ENCODE measurements around the gene RALGAPA2. TPM values are rescaled to one million over a fixed set of nuclear protein-coding genes. Genes with fewer than 3 reads are reported as not detected.

RALGAPA2 gene
- total RNA-seq, result 19.7 TPM

DNA sequence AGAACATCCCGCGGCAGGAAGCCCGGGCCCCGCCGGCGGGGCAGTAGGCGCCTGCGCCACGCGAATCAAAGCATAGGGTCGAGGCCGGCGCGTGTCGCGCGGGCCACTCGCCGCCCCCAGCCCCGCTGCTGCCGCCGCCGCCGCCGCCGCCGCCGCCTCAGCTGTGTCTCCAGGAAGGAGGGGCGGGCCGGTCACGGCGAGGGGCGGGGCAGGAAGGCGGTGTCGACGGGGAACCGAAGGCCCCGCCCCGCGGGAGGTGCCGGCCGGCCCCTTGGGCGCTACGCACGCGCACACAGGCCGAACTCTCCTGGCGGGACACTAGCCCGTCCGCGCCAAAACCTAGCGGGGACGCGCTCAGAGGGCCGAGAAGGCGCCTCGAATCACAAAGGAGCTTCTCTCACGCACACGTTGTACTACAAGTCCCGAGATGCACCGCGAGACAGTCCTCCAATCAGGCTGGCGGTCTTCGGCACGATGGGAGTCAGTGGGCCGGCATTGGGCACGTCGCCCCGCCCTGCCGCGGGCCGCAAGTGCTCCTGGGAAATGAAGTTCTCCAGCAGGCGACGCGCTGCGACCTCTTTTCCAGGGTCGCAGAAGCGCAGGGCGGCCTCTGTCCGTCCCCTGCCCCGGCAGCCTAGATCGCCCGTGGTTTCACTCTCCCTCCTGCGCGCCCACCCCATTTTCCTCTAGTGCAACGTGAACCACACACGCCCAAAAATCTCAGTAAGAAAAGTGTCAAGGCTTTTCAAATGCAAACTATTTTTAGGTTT lies at the start of gene RALGAPA2:
RALGAPA2 (minus strand) TSS at position 171 of the 770 bp plus-strand sequence; CDS start at position 7, 164 bp downstream.
- DNase-seq (ENCODE audit: low read depth in 2 of 3, low spot score in 2 of 3), result peak; percentile 82 to 99 (median 97)

DNA sequence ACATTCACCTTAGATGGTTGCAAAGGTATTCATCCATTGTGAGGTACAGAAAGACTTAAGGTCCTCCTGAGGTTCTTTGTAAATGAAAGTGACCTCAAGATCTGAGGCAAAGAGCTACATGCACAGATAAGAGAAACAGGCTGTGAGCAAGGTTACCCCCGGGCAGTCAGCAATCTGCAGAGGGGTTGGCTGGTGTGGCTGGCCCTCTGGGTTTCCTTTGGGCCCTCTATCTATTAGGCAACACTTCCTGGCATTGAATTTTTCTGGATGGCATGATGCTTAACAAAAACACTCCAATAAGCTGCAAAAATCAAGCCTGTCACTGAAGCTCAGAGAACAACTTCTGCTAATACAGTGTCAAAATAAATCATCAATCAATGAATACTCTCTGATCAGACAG lies 48.9 kb upstream of the RALGAPA2 start:
- peak in 1 of 3 donors; percentile 61 for DNase-seq (ENCODE audit: low read depth in 2 of 3, low spot score in 2 of 3)

DNA sequence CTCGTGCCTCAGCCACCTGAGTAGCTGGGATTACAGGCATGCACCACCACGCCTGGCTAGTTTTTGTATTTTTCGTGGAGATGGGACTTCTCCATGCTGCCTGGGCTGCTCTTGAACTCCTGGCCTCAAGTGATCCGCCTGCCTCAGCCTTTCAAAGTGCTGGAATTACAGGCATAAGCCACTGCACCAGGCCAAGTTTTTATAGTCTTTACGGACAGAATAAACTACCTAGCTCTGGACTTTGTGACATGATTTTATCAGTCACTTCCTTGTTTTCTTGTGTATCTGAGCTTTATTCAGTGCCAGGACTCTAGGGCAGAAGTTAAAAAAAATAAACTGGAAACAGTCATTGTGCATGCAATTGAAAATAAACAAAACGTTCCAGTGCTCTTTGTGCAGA lies 46.7 kb upstream of the RALGAPA2 start:
- DNase-seq (ENCODE audit: low read depth in 2 of 3, low spot score in 2 of 3), result peak in 1 of 3 donors; percentile 27

DNA sequence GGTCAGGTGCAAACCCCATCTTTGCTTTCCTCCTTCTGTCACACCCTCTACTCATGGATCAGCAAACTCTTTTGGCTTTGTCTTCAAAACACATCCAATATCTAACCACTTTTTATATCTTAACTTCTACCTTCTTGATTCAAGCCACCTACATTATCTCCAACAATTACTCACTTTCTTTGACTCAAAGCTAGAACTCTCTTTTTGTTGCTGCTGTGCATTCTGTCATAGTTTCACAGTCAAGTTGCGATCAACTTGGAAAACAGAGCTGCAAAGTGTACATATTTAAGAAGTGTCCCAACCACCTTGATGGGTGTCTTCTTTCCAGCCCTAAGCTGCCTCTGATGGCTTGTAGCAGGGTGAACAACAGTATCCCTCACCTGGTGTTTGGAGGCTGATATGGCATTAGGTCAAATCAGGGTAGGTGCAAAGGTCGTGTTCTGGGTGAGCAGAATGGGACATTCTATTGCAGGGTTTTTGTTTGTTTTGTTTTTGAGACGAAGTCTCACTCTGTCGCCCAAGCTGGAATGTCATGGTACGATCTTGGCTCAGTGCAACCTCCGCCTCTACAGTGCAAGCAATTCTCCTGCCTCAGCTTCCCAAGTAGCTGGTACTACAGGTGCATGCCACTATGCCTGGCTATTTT lies 43.4 kb upstream of the RALGAPA2 start:
- no peak for DNase-seq (ENCODE audit: low read depth in 2 of 3, low spot score in 2 of 3)

DNA sequence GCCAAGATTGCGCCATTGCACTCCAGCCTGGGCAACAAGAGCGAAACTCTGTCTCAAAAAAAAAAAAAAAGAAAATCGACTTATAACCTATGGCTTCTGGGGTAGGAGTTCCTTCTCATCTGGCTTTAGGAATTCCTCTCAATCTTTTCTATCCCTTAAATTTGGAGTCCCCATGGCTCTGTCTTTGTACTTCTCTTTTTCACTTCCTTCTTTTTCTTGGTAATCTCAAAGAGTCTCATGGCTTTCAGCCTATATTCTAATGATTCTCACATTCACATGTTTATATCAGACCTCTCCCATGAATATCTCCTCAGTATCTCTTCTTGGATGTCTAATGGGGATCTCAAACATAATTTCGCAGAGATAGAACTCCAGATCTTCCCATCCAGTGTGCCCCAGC lies 42.8 kb upstream of the RALGAPA2 start:
- peak in 1 of 3 donors; percentile 36 for DNase-seq (ENCODE audit: low read depth in 2 of 3, low spot score in 2 of 3)

DNA sequence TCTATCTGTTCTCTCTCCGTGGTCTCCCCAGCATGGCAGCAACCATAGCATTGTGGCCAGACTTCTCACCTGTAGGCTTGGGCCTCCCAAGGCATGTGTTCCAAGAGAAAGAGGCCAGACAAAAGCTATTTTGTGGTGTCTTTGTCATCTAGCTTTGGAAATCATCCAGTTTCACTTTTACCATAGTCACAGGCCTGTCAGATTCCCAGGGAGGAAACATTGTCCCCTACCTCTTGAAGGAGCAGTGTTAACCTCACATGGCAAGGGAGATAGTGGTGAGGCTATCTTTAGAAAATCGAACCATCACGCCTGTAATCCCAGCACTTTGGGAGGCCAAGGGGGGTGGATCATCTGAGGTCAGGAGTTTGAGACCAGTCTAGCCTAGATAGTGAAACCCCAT lies 42.3 kb upstream of the RALGAPA2 start:
- DNase-seq (ENCODE audit: low read depth in 2 of 3, low spot score in 2 of 3), result peak in 1 of 3 donors; percentile 33

DNA sequence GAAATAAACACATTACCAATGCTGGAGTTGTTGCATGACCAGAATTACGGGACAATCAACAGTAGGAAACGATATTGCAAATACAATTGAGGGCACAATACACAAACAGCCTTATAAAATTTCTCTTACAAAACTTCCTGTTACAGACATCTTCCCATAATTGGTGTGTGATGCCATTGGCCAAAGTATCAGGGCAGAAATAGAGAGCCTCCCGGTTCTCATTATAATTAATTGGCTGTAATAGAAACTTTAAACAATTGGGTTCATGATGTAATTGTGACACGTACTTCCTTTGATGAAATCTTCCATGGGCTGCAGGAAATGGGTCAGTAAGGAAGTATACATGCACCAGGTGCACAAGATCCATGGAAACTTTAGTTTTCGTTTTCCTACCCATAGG lies 40.3 kb upstream of the RALGAPA2 start:
- no peak for DNase-seq (ENCODE audit: low read depth in 2 of 3, low spot score in 2 of 3)

DNA sequence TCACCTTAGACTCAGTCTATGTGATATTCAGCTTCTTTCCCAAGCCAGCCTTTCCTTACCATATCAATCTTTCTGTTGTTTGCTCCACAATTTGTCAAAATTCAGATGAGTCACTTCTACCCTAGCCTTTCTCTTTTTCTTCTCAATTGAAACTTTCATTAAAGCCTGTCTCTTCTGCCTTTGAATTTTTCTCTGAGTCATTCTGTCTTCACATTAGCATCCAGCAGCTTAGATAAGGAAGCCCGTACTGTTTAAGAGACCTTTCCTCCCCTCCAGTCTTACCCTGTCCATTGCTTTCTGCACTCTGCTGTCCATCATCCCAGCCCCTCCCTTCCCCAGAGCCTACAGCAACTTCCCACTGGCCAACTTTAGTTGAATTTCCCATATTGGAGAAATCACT lies 34.9 kb upstream of the RALGAPA2 start:
- no peak for DNase-seq (ENCODE audit: low read depth in 2 of 3, low spot score in 2 of 3)

DNA sequence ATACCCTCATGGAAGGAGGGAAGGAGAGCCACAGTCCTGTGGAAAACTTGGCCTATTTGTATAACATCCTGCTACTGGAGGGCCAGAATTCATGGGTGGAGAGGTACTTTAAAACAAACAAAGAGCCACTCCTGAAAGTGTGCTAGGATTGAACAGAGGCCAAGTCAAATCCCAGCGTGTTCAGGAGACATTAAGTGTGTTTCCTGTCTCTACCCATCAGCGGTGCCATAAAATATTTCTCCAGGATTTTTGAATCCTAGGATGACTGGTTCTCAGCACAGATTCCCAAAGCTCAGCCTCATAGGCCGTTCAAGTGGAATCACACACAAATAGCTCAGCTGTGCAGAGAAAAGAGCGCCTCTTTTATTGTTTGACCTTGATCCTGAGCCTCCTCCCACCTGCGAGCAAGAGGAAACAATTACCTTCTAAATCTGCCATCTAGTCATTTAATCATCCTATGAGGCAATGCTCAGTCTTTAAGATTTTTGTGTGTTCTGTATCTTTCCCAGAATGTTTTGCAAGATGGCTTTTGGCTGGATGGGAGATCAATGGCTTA lies 31.8 kb upstream of the RALGAPA2 start:
- DNase-seq (ENCODE audit: low read depth in 2 of 3, low spot score in 2 of 3), result no peak

DNA sequence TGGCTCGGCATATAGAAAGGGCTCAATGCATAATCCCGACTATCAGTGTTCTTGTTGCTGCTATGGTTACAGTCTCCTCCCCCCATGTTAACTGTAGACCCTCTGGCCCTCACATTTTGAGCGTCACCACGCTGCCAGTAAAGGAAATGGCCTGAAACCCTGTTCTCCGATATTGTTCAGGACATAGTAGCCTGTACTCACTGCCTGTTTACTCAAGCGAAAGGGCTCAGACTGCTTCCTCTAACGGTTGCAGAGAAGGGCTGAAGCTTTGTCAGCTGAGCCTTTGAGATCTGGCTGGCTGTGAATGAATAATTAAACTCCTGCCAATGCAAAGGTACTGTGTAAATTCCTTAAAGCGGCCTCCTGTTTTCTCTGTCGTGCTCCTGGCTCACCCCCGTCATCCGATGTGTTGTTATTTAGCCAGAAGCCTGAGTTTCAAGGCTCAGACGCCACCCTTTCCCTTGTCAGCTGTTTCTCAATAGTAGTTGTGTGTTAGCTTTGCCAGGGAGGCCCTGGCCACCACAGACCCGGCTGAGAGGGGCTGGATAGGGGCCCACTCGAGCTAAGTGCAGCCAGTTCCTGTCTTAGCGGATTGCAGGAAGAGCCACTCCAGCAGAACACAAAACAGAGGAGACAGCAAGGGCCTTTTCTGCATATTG lies 31.2 kb upstream of the RALGAPA2 start:
- peak in 2 of 3 donors; percentile 47 to 73 for DNase-seq (ENCODE audit: low read depth in 2 of 3, low spot score in 2 of 3)

DNA sequence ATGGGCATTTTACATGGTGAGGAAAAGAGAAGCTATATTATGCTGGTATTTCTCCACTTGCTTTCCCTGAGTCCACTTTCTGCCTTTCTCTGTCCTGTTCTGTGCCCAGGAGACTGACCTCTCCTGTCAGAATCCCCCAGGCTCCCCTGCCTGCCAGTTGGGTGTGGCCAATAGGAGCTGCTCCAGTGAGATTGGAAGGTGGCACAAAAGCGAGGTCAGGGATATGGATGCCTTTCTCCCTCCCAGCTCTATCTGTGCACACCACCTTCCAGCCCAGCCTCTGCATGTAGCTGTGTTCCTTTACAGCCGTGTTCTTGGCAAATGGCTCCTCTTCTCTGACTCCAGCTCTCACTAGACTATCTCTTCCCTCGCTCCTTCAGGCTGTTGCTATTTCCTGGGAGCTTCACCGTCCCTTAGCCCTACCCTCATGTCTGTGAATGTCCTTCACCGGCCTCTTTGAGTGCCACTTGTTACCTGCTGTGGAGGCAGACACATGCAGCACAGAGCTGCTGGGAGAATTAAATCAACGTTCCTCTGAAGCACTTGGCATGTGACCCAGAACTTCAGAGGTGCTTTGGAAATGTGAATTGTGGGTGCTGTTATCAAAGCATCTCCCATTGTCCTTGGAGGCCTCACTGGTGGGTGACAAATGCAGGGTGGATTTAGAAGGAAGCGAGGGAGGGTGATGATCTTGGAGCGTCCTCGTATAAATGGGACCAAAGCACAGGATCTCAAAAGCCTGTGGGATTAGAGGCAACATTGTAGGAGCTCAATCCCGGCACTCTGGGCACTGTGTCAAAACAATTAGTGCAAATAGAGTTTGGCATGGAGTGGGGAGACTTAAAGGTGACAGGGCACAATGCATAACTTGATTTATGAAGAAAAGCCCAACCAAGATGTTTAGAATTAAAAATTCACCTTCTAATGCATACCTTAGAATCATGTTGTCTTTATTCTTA lies 28.9 kb upstream of the RALGAPA2 start:
- no peak for DNase-seq (ENCODE audit: low read depth in 2 of 3, low spot score in 2 of 3)

DNA sequence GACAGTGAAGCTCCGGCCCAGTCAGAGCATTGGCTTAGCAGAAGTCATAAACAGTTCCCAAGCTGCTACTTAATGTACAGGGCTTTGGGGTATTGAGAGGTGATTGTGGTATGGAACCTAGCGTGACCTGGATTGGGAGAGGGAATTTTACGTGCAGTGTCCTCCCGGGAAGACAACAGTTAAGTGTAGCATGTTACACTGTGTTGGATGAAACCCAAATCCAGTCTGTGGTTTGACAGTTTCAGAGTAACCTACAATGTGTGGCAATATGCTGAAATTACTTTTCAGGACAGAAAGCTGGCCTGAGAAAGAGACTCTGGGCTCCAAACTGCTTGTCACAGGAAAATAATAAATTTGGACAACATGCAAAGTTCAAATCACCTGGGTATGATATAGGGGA lies 28.1 kb upstream of the RALGAPA2 start:
- no peak for DNase-seq (ENCODE audit: low read depth in 2 of 3, low spot score in 2 of 3)

DNA sequence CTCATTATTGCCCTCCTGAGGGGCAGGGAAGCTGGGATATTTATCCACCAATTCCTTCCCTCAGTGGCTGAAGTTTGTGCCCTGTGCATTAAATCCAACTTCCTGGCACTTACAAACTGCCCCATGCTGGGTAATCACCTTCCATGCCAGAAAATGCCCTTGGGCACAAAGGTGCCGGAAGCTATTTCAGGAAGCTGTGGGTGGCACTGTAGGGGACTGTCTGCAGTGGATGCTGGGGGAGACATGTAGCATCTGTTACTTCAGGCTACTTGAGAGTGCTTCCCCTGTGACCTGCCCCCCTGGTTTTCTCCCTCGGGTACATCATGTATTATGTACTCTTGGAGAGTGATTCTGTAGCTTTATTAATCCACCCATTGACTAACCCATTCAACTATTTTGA lies 24.7 kb upstream of the RALGAPA2 start:
- peak in 2 of 3 donors; percentile 49 to 82 for DNase-seq (ENCODE audit: low read depth in 2 of 3, low spot score in 2 of 3)

DNA sequence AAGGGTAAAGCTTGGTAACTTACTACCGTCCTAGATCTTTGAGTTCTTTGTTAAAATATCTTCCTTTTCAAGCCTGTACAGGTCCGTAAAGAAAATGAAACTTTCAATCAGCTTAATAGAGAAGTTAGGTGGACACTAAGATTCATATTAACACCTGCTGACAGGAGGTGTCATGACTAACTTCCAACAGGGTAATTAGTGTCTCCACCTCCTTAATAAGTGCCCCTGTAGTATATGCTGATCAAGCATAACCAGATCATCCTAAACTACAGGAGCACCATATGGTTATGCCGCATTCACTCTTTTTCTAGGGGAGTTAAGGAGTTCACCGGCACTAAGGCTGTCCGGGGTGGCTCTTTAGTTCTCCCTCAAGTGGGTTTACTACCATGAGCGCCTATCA lies 23.9 kb upstream of the RALGAPA2 start:
- no peak for DNase-seq (ENCODE audit: low read depth in 2 of 3, low spot score in 2 of 3)

DNA sequence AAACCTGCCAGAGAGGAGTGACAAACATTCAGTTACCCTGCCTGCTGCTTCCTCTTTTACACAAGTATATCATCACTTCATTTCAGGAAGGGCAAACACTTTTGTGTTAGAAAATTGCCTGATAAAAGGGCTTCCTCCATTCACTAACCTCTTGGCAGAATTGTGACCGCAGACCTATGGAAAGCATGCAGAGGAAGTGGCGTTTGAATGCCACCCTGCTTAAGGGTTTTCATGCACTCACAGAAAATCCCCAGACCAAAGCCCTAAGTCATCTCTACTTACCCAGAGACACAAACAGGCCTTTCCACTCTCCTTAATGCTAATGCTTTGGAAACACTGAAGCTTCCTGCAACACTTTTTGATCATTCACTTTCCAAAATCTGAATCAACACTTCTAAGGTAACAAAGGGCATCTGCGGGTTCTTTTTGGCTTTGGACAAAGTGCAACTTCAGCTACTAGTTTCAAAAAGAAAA lies 22.1 kb upstream of the RALGAPA2 start:
- DNase-seq (ENCODE audit: low read depth in 2 of 3, low spot score in 2 of 3), result peak in 2 of 3 donors; percentile 83 to 97

DNA sequence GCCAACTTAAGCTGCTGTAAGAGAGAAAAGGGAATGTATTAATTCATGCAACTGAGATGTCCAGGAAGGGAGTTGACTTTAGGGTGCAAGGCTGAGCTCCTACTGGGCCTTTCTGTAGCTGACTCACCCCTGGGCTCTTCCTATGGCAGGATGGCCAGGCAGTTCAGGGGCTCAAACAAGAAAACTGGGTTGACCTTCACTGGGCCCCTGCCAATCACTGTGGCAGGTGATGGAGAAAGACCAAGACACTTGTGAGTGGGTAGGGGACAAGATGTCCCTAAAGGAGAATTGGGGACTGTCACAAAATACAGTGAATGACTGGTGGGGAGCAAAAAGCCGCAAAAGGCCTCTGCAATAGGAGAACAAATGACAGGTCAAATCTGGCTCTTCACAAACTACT lies 21.5 kb upstream of the RALGAPA2 start:
- no peak for DNase-seq (ENCODE audit: low read depth in 2 of 3, low spot score in 2 of 3)

DNA sequence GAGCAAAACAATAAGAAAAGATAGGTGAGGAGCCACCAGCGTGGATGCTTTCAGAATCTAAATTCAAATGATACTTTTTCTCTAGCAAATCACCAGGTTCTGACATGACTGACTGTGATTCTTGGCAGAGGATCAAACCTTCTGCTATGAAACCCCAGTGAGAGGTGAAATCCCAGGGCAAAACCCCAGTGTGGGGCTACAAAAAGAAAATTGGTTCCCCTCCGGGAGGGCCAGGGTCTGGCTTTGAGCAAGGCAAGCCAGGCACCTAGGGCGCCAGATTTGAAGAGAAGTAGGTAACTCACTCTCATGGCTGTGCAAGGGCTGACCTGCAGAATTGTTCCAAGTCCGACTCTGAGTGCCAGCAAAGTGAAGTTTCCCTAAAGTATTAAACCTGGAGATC lies 20.2 kb upstream of the RALGAPA2 start:
- DNase-seq (ENCODE audit: low read depth in 2 of 3, low spot score in 2 of 3), result no peak

DNA sequence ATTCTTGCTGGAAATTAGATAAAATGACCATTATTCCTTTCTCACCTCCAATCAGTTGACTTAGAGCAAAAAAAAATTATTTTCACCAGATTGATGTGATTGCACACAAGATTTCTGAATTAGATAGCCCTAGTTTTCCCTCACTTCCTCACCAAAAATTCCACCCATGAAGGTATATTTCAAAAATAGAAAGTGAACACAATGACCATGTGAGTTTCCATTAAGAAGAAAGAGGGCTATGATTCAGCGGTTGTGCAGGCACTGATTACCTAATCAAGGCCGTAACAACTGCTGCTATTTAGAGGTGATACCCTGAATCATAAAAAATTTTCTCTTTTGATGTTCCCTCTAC lies 19.5 kb upstream of the RALGAPA2 start:
- DNase-seq (ENCODE audit: low read depth in 2 of 3, low spot score in 2 of 3), result peak in 1 of 3 donors; percentile 43

DNA sequence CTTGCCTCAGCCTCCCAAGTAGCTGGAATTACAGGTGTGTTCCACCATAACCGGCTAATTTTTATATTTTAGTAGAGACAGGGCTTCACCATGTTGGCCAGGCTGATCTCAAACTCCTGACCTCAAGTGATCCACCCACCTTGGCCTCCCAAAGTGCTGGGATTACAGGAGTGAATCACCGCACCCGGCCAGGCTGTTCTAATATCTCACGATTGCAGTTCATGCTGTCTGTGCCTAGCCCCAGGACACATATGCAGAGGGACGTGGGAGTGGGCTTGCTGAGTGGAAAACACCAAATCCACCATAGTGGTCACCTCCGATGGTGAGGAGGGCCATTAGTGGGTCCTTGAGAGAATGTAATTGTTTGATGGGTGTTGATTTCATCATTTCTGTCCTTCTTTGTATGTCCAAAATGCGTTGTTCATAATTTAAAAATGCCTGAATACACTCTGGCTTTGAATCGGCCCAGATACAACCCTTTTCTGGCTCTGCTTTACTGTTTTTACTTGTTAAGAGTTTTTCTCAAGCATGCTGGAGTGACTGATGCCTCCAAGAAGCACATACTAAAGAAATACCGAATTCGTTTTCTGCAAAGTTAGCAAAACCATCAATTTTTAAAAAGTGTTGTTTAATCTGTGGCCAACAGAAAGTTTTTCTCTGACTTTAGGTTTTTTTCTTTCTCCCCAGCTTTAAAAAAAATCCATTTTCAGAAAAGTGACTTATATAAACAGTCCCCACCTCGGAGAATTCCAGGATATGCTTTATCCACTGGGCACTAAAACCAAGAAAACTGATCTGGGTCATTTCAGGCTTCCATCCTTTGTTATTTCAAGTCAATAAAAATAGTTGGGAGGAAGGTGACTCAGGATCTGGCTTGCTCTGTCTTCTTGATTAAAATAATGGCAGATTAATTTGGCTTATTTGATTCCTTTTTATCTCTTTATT lies 18.8 kb upstream of the RALGAPA2 start:
- no peak for DNase-seq (ENCODE audit: low read depth in 2 of 3, low spot score in 2 of 3)

Measured in hematopoietic multipotent progenitor cell (in vitro differentiated cells).